ENCODE data around the gene RPL7A. TPM values are rescaled to one million over a fixed set of nuclear protein-coding genes. Genes with fewer than 3 reads are reported as not detected.

Gene RPL7A
- total RNA-seq, 1 donor from 2014 or later, result 1,126 TPM

- H3K4me1 Mint-ChIP-seq (ENCODE audit: low read depth), result peaks cover 11% of the 10 kb centered on the region
- peak; percentile 40 for TF ChIP-seq CTCF (IDR thresholded peaks at IDR 0.05)
- no peaks in the 10 kb centered on the region for H3K27me3 Mint-ChIP-seq (ENCODE audit: low read depth)
- DNase-seq (ENCODE audit: low spot score), result no peak
- no peaks in the 10 kb centered on the region for H3K9me3 Mint-ChIP-seq (ENCODE audit: low read depth)
- no peak overlapping the region for H3K4me3 Mint-ChIP-seq (ENCODE audit: unreplicated experiment)
- no peak overlapping the region for H3K27ac Mint-ChIP-seq (ENCODE audit: unreplicated experiment)
- H3K36me3 Mint-ChIP-seq (ENCODE audit: low read depth), result peaks cover 11% of the 10 kb centered on the region
Observed at GRCh38 chr9:133342069-133342406, 6.0 kb upstream of the RPL7A start.

- Mint-ChIP-seq H3K36me3 (ENCODE audit: low read depth) (peaks cover 11% of the 10 kb centered on the region), H3K4me3 (ENCODE audit: unreplicated experiment) (no peak overlapping the region), H3K27ac (ENCODE audit: unreplicated experiment) (no peak overlapping the region), H3K9me3 (ENCODE audit: low read depth) (no peaks in the 10 kb centered on the region), H3K4me1 (ENCODE audit: low read depth) (peaks cover 12% of the 10 kb centered on the region), H3K27me3 (ENCODE audit: low read depth) (no peaks in the 10 kb centered on the region)
- no peak for TF ChIP-seq CTCF (IDR thresholded peaks at IDR 0.05)
- no peak for DNase-seq (ENCODE audit: low spot score)
Observed at GRCh38 chr9:133342570-133342969, 5.4 kb upstream of the RPL7A start.

GRCh38 chr9:133344071-133344470, 3.9 kb upstream of the RPL7A start:
- H3K9me3 Mint-ChIP-seq (ENCODE audit: low read depth), result no peaks in the 10 kb centered on the region
- H3K27ac Mint-ChIP-seq (ENCODE audit: unreplicated experiment), result no peak overlapping the region
- H3K36me3 Mint-ChIP-seq (ENCODE audit: low read depth), result peaks cover 18% of the 10 kb centered on the region
- H3K27me3 Mint-ChIP-seq (ENCODE audit: low read depth), result no peaks in the 10 kb centered on the region
- no peak for TF ChIP-seq CTCF (IDR thresholded peaks at IDR 0.05)
- DNase-seq (ENCODE audit: low spot score), result no peak
- H3K4me1 Mint-ChIP-seq (ENCODE audit: low read depth), result peaks cover 19% of the 10 kb centered on the region
- H3K4me3 Mint-ChIP-seq (ENCODE audit: unreplicated experiment), result no peak overlapping the region

GRCh38 chr9:133344979-133345378, 3.0 kb upstream of the RPL7A start:
- Mint-ChIP-seq H3K4me1 (ENCODE audit: low read depth) (peaks cover 28% of the 10 kb centered on the region), H3K9me3 (ENCODE audit: low read depth) (no peaks in the 10 kb centered on the region), H3K27me3 (ENCODE audit: low read depth) (no peaks in the 10 kb centered on the region), H3K4me3 (ENCODE audit: unreplicated experiment) (no peak overlapping the region), H3K27ac (ENCODE audit: unreplicated experiment) (no peak overlapping the region), H3K36me3 (ENCODE audit: low read depth) (peaks cover 23% of the 10 kb centered on the region)
- no peak for DNase-seq (ENCODE audit: low spot score)
- TF ChIP-seq CTCF (IDR thresholded peaks at IDR 0.05), result no peak

GRCh38 chr9:133345596-133345995, 2.4 kb upstream of the RPL7A start:
- no peak for TF ChIP-seq CTCF (IDR thresholded peaks at IDR 0.05)
- H3K36me3 Mint-ChIP-seq (ENCODE audit: low read depth), result peaks cover 25% of the 10 kb centered on the region
- H3K27ac Mint-ChIP-seq (ENCODE audit: unreplicated experiment), result no peak overlapping the region
- H3K4me3 Mint-ChIP-seq (ENCODE audit: unreplicated experiment), result no peak overlapping the region
- peaks cover 31% of the 10 kb centered on the region for H3K4me1 Mint-ChIP-seq (ENCODE audit: low read depth)
- DNase-seq (ENCODE audit: low spot score), result no peak
- H3K9me3 Mint-ChIP-seq (ENCODE audit: low read depth), result no peaks in the 10 kb centered on the region
- H3K27me3 Mint-ChIP-seq (ENCODE audit: low read depth), result no peaks in the 10 kb centered on the region

Data from chondrocyte (in vitro differentiated cells).